HG03439 (cell line): ENCODE data around the gene CD248.
"Not testable (repeated sequence)": the region's sequence is repeated elsewhere in the genome, so short reads cannot be mapped to it uniquely, and the experiment has no call there.

Source experiments
- ATAC-seq: cut with Tn5 transposase; IDR thresholded peaks from one replicate; pipeline ENCODE4 v1.9.1; 2021; ENCODE audit warnings: mild to moderate bottlenecking, moderate library complexity; ENCODE audit not compliant: unreplicated experiment

The CD248 gene

GRCh38 chr11:66277064-66277463, 39.8 kb downstream of the CD248 start:
- ATAC-seq: not testable (repeated sequence)

DNA sequence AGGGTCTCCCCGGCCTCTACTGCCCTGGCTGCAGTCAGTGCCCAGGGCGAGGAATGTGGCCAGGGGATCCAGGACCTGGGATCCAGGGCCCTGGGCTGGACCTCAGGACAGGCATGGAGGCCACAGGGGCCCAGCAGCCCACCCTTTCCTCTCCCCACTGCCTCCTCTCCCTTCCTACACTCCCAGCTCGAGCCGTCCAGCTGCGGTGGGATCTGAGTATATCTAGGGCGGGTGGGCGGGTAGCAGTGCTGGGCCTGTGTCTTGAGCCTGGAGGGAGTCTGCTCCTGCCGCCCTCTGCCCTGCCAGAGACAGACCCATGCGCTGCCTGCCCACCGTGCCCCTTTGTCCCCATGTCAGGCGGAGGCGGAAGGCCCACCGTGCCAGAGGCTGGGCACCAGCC, 40.2 kb downstream of the CD248 start:
- not testable (repeated sequence) for ATAC-seq

GRCh38 chr11:66275984-66276612, 40.7 kb downstream of the CD248 start:
- no peak for ATAC-seq

DNA sequence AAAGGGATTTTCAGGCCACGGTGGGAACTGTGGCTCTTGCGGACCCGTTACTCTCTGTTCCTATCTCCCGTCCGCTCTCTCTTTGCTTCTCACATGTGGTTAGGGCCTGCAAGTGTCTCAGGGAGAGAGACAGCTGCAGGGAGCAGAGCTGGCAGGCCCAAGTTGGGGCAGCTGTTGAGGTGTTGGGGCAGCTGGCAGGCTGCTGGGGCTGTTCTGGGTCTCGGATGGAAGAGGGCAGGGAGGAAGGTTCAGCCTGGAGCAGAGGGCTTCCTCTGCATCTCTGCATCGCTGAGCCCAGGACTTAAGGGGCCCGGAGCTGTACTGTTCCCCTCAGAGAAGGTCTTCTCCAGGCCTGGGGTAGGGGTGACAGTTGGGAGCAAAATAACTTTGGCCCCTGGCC, 41.4 kb downstream of the CD248 start:
- ATAC-seq: no peak

GRCh38 chr11:66274219-66274618, 42.6 kb downstream of the CD248 start:
- no peak for ATAC-seq

DNA sequence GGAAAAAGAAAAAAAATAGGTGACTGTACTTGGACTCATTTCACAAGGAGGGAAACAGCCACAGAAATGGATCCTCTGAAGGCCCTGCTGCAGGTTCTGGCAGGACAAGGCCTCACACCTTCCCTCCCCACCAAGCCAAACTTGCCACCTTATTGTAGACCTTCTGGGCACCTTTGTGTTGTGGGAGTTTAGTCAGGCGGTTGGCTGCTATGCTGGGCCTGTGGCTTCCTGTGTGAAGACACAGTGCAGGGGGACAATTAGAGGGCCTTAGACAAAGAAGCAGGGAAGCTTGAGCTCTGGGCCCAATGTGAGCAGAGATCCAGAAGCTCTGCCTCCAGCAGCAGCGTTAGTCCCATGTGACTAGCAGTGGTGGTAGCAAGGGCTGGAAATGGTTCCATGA, 44.2 kb downstream of the CD248 start:
- ATAC-seq: no peak

DNA sequence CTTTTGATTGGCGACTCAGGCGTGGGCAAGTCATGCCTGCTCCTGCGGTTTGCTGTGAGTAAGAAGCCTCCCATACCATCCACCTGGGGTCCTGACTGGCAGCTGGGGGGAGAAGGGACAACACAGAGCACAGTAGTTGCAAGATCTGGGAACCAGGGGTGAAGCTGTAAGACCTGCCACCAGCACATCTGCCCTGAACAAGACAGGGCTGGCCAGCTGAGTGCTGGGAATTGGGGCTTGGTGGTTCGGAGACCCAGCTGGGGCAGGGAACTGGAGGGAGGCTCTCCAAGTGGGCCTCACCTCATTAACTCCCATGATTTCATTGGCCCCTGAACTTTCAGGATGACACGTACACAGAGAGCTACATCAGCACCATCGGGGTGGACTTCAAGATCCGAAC, 45.0 kb downstream of the CD248 start:
- ATAC-seq: no peak

GRCh38 chr11:66268952-66269905, 47.6 kb downstream of the CD248 start:
- no peak for ATAC-seq

DNA sequence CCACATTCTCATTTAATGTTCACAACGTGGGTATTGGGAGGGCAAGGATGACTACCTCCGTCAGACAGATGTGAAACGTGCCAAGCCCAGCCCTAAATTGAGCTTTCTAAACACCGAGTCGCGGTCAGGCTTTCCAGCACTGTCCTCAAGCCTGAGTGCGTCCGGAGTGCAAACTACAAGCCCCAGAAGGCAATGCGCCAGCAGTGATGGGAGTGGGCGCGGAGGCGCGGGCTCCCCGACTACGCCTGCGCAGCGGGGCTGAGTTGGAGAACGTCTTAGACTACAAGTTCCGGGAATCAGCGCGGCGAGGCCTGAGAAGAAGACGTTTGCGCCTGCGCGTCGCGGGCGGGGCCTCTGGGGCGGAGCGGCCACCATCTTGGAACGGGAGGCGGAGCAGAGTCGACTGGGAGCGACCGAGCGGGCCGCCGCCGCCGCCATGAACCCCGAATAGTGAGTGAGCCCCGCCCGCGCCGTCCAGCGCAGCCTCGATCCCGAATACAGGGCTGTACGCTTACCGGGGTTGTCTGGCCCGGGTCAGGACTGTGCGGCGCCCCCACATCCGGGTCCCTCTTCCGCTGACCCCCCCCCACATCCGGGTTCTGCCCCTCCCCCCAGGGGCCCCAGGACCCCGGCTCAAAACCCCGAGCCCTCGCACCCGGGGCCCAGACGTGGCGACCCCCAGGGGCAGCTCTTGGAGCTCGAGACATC, 48.4 kb downstream of the CD248 start, which contains the start of gene RAB1B:
Gene RAB1B, plus strand, starts transcription at position 396 of the 708 bp plus-strand sequence. Its CDS starts 41 bp downstream, at position 437.
- ATAC-seq: peak; percentile 82

DNA sequence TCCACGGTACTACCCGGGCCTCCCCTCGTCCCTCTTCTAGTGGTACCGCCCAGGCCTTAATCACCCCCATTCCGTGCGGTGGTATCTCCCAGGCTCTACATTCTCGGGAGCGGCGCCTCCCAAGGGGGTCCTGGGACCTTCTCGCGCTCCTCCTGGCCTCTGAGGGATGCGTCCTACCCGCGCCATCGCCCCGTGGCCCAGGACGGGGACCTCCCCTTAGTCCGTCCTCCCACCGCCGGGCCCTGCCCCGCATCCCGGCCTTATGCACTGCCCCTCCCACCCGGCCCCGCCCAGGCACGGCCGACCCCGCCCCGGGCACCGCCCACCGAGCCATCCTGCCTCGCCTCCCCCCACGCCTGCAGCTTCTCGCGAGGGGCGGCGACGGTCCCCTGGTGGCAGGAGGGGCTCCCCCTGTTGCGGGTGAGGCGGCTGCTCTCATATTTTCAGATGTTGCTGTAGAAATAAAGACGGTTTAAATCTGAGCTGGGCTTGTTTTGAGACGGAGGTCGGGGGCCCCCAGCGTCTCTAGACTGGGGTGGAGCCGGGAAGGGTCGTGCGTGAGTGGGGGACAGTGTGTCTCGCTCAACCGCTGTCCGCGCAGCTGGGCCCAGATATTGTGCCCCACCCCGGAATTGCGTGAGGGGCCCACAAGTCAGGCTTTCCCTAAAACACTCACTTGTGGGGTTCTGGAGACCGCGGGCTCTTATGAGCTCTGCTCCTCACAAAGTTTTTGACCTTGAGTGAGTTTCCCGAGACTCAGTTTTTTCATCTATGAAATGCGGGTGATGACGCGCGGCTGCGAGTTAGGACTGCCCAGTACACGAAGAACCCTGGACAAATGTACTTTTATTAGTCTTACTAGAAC, 49.2 kb downstream of the CD248 start:
- ATAC-seq: peak; percentile 43

GRCh38 chr11:66267039-66267378, 49.8 kb downstream of the CD248 start:
- ATAC-seq: no peak

DNA sequence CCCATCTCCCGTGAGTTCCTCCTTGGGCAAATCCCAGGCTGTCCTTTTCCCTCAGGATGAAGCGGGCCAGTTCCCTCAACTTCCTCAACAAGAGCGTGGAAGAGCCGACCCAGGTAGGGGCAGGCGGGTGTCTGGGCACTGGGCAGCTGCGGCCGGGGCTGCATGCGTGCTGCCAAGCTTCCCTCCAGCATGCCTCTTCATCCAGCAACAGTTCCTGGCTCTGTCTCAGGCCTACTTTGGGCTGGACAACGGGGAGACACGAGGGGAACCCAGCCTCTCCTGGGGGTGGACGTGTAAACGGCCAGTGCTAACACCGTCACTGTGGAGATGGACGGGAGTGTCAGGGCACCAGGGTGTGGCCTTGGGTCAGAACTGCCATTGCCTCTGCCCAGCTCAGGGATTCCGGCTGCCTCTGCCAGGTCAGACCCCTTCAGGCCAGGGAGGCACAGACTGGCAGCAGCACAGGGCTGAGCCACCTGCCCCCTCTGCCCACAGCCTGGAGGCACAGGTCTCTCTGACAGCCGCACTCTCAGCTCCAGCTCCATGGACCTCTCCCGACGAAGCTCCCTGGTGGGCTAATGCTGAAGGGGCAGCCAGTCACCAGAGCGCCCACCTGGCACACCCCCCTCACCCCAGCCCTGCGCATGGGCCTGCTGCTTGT, 50.3 kb downstream of the CD248 start:
- no peak for ATAC-seq

- no peak for ATAC-seq
These were observed 51.1 kb downstream of the CD248 start for GRCh38 chr11:66265531-66266377.

DNA sequence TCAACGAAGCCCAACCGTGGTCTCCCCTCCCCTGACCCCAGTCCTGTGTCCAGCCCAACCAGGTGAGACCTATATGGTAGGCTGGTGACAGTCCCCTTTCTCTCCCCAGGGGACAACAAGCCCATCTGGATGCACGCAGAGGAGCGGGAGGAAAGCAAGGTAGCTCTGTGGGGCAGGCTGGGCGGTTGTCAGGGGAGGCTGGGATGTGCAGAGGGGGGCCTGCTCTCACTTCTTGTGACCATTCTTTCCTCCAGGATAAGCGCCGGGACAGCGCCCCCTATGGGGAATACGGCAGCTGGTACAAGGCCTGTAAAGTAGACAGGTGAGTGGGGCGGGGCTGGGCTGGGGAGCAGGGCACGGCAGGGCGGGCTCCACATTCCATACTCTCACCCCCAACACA, 51.9 kb downstream of the CD248 start:
- no peak for ATAC-seq
